MM.1S (cell line): ENCODE results near the gene ACTN4.

Experiments used
- CTCF ChIP-seq: fragments of 300-600 bp; sonication (generic); IDR thresholded peaks from 2 replicates; pipeline ENCODE4 v1.5.1; 2016; ENCODE audit warnings: antibody characterized with exemption, low read length, mixed read lengths
- EZH2phosphoT487 ChIP-seq: fragments of 300-600 bp; sonication (generic); IDR thresholded peaks from 2 replicates; pipeline ENCODE4 v1.6.1; 2018; ENCODE audit warnings: antibody characterized with exemption, low read length

- TF ChIP-seq CTCF (no peak), EZH2phosphoT487 (no peak)
Observed at GRCh38 chr19:38657633-38658222, 10.3 kb downstream of the ACTN4 start.
